A673 (cell line): Measurements from ENCODE around the gene MGAT5B. TPM values are rescaled to one million over a fixed set of nuclear protein-coding genes. Genes with fewer than 3 reads are reported as not detected.

Experiments
- BruUV-seq: library from RNA; stranded (reverse); fragments of 400-500 nt; replicated peaks from 2 replicates; lab custom pipeline; 2021; lab: Mats Ljungman, UMichigan
- CTCF ChIA-PET: fragments of 300-600 bp; sonication (Branson Sonifier 250); formaldehyde crosslinking; loops from one replicate; lab custom pipeline; 2022; ENCODE audit warnings: antibody characterized with exemption; lab: Charles Lee
- POLR2A ChIA-PET: fragments of 300-600 bp; sonication (Branson Sonifier 250); formaldehyde crosslinking; loops from one replicate; lab custom pipeline; 2022; ENCODE audit warnings: antibody characterized with exemption; ENCODE audit not compliant: low non-redundant PET; lab: Charles Lee
- DNase-seq: peaks from one replicate; pipeline ENCODE4 v3.0.0-alpha.2; 2015; ENCODE audit warnings: low spot score
- H3K27ac ChIP-seq: fragments of 200-600 bp; sonication (generic); 2 replicates; pipeline ENCODE4 v1.5.1; 2016; ENCODE audit warnings: mixed run types, low read depth, mild to moderate bottlenecking, mixed read lengths, antibody characterized with exemption, low read length; ENCODE audit not compliant: poor library complexity, severe bottlenecking
- H3K27me3 ChIP-seq: fragments of 200-600 bp; sonication (generic); replicated peaks from 2 replicates; pipeline ENCODE4 v1.6.1; 2017; ENCODE audit warnings: mixed run types, low read depth, mild to moderate bottlenecking, mixed read lengths, antibody characterized with exemption, low read length; ENCODE audit not compliant: insufficient read depth, poor library complexity
- H3K36me3 ChIP-seq: fragments of 200-600 bp; sonication (generic); 2 replicates; pipeline ENCODE4 v1.6.1; 2016; ENCODE audit warnings: mixed run types, mild to moderate bottlenecking, mixed read lengths, antibody characterized with exemption, low read length; ENCODE audit not compliant: insufficient read depth, poor library complexity, severe bottlenecking
- H3K4me1 ChIP-seq: fragments of 200-600 bp; sonication (generic); 2 replicates; pipeline ENCODE4 v1.6.1; 2017; ENCODE audit warnings: mixed run types, mild to moderate bottlenecking, mixed read lengths, antibody characterized with exemption, low read length; ENCODE audit not compliant: insufficient read depth, poor library complexity, severe bottlenecking
- H3K4me3 ChIP-seq: fragments of 200-600 bp; sonication (generic); 2 replicates; pipeline ENCODE4 v1.5.1; 2016; ENCODE audit warnings: low read depth, mixed run types, mild to moderate bottlenecking, mixed read lengths, low read length; ENCODE audit not compliant: poor library complexity, severe bottlenecking
- H3K9me3 ChIP-seq: fragments of 200-600 bp; sonication (generic); 2 replicates; pipeline ENCODE4 v1.6.1; 2016; ENCODE audit warnings: mixed run types, low read depth, mild to moderate bottlenecking, mixed read lengths, antibody characterized with exemption, low read length; ENCODE audit not compliant: poor library complexity, severe bottlenecking
- CTCF ChIP-seq: fragments of 300-800, 200-600 bp; sonication (generic); conservative IDR thresholded peaks from 2 replicates; pipeline ENCODE4 v1.5.1; 2017; ENCODE audit warnings: low read depth, mild to moderate bottlenecking, antibody characterized with exemption, low read length, moderate library complexity, mixed read lengths
- EZH2 ChIP-seq: fragments of 200-600 bp; sonication (generic); IDR thresholded peaks from 2 replicates; pipeline ENCODE4 v1.6.1; 2017; ENCODE audit warnings: borderline replicate concordance, low read depth, mild to moderate bottlenecking, mixed read lengths, antibody characterized with exemption, low read length; ENCODE audit not compliant: poor library complexity, severe bottlenecking
- intact Hi-C: fragments of 100-400 bp; cut with micrococcal nuclease; formaldehyde crosslinking; loops from one replicate; pipeline ENCODE4 v1.10.0; 2022; ENCODE audit not compliant: unreplicated experiment
- total RNA-seq: library from RNA; stranded (reverse); gene quantifications from 2 replicates; pipeline ENCODE4 v1.2.3, GENCODE V29; 2021

The MGAT5B gene
- total RNA-seq, 1 experiment from 2014 or later: 1.1 TPM

- no peaks in the 10 kb centered on the region for H3K36me3 ChIP-seq
- H3K4me1 ChIP-seq: no peaks in the 10 kb centered on the region
- no peak for TF ChIP-seq EZH2
- TF ChIP-seq CTCF: no peak
- ChIA-PET POLR2A (no interaction called here), CTCF (no interaction called here)
- no peak for DNase-seq
- BruUV-seq: no TSS peak
- no peak overlapping the region for H3K4me3 ChIP-seq
- no peaks in the 10 kb centered on the region for H3K27me3 ChIP-seq
- intact Hi-C loops: no loop called here
- H3K27ac ChIP-seq: no peak overlapping the region
- H3K9me3 ChIP-seq: no peaks in the 10 kb centered on the region
Measured at GRCh38 chr17:76997981-76998531, 129.9 kb downstream of the MGAT5B start.

GRCh38 chr17:76998839-76999238 lies 130.6 kb downstream of the MGAT5B start:
- H3K27ac ChIP-seq: no peak overlapping the region
- TF ChIP-seq EZH2 (no peak), CTCF (no peak)
- H3K4me3 ChIP-seq: no peak overlapping the region
- no peak for DNase-seq
- ChIA-PET CTCF (no interaction called here), POLR2A (no interaction called here)
- H3K4me1 ChIP-seq: no peaks in the 10 kb centered on the region
- no peaks in the 10 kb centered on the region for H3K36me3 ChIP-seq
- no peaks in the 10 kb centered on the region for H3K9me3 ChIP-seq
- no TSS peak for BruUV-seq
- no peaks in the 10 kb centered on the region for H3K27me3 ChIP-seq
- intact Hi-C loops: no loop called here

Other genes starting within 250 kb of the MGAT5B start
- not detected in 2 replicates for gene ST6GALNAC1, start 224.6 kb upstream of the MGAT5B start, total RNA-seq
- gene MXRA7, start 157.4 kb upstream of the MGAT5B start, total RNA-seq: 61.5 and 62.8 TPM in 2 replicates
- 66.9 and 77.6 TPM in 2 replicates for gene JMJD6, start 141.8 kb upstream of the MGAT5B start, total RNA-seq
- 42.4 and 46.0 TPM in 2 replicates for gene METTL23, start 141.6 kb upstream of the MGAT5B start, total RNA-seq
- 406 and 440 TPM in 2 replicates for gene SRSF2, start 131.1 kb upstream of the MGAT5B start, total RNA-seq
- 37.4 and 38.8 TPM in 2 replicates for gene MFSD11, start 130.3 kb upstream of the MGAT5B start, total RNA-seq